GM19099 (cell line): ENCODE data around the gene DGKQ.
A peak's percentile ranks its signal among the peaks of the same experiment; 100 is the strongest.

Source experiments
- POLR2A ChIP-seq: IDR thresholded peaks from 3 replicates; pipeline ENCODE4 v1.6.1; 2011; ENCODE audit warnings: low read depth; ENCODE audit not compliant: insufficient read length; ENCODE audit errors: extremely low read depth

DGKQ gene

GRCh38 chr4:946517-947471, 26.6 kb downstream of the DGKQ start:
- no peak for TF ChIP-seq POLR2A

- TF ChIP-seq POLR2A: no peak
These were observed 27.3 kb downstream of the DGKQ start for GRCh38 chr4:946103-946450.

GRCh38 chr4:945274-946102, 27.9 kb downstream of the DGKQ start:
- no peak for TF ChIP-seq POLR2A

GRCh38 chr4:932713-933070, 40.7 kb downstream of the DGKQ start:
- no peak for TF ChIP-seq POLR2A

- TF ChIP-seq POLR2A: peak; percentile 92
These were observed 41.2 kb downstream of the DGKQ start, which contains the start of the genes GAK and TMEM175 for GRCh38 chr4:931960-932712. GAK (minus strand) TSS chr4:932316; CDS start chr4:932187, 129 bp downstream. TMEM175 (plus strand) TSS chr4:932460; CDS start chr4:947740, 15,280 bp downstream.

GRCh38 chr4:931194-931959, 42.0 kb downstream of the DGKQ start:
- TF ChIP-seq POLR2A: no peak

GRCh38 chr4:930827-931193, 42.6 kb downstream of the DGKQ start:
- no peak for TF ChIP-seq POLR2A

DNA sequence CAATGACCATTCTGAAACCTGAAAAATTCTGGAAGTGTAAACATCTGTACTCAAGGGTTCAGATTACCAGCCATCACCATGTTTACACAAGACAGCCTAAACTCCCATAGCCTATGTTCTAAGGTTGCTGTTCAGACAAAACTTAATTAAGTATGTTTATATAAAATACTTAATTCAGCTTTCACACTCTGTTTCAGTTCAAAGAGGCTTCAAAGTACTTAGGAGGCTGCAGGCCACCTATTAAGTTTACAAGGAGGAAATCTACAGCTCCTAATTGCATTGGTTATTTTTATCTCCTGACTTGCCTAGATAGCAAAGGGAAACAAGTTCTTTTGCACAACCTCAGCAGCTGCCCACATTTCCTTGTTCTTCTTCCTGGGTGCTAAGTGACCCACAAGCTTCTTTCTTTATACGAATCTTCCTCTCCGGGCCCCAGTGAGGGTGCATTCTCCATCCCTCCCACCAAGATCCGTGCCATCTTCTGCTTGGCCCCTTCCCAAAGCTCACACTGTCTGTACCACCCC, 43.3 kb downstream of the DGKQ start:
- no peak for TF ChIP-seq POLR2A

GRCh38 chr4:929096-929765, 44.1 kb downstream of the DGKQ start:
- no peak for TF ChIP-seq POLR2A

- TF ChIP-seq POLR2A: no peak
These were observed 46.8 kb downstream of the DGKQ start for GRCh38 chr4:926538-926937.

- no peak for TF ChIP-seq POLR2A
These were observed 47.4 kb downstream of the DGKQ start for GRCh38 chr4:925771-926500.

DNA sequence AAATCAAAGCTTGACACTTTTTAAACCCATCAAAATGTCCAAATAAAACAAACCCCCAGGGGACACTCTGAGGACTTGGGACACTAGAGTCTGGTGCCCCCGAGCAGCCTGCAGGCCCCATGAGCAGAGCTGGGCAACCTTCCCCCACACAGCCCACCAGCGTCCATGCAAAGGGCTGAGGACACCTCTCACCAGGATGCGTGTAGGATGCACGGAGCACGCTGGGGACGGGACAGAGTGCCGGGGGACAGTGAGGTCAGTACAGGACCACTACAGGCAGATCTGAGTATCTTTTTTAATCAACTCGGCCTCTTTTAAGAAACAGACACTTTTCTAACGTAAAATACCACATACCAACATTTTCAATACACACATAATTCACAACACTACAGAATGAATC, 48.2 kb downstream of the DGKQ start:
- TF ChIP-seq POLR2A: no peak

DNA sequence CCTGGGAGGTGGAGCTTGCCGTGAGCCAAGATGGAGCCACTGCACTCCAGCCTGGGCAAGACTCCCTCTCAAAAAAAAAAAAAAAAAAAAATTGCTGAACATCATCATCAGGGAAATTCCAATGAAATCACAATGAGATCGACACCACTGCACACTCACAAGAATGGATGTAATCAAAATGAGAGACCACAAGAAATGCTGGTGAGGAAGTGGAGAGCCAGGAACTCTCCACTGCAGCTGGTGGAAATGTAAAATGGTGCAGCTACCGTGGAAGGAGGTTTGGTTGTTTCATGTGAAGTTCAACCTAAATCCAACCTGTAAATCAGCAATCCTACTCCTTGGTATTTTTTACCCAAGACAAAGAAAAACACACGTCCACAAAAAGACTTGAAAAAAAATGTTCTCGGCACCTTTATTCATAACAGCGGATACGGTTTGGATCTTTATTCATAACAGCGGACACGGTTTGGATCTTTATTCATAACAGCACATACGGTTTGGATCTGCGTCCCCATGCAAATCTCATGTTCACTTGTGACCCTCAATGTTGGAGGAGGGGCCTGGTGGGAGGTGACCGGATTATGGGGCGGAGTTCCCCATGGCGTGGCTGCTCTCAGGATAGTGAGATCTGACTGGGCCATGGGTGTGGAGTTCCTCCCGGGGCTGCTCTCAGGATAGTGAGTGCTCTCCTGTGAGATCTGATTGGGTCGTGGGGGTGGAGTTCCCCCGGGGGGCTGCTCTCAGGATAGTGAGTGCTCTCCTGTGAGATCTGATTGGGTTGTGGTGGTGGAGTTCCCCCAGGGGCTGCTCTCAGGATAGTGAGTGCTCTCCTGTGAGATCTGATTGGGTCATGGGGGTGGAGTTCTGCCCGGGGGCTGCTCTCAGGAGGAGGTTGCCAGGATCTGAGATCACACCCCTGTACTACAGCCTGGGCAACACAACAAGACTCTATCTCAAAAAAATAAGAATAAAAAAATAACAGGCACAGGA, 49.0 kb downstream of the DGKQ start:
- no peak for TF ChIP-seq POLR2A
